Heart left ventricle (tissue), 13 donors: ENCODE measurements around the gene PDZD4.

ENCODE experiments used
- CTCF ChIP-seq, 12 donors: fragments of 200-600 bp; sonication (generic) in 4 of 12; IDR thresholded peaks; one replicate each; pipeline versions ENCODE4 v1.5.0 to v1.8.0; 2018 to 2022; ENCODE audit warnings: antibody characterized with exemption in 12 of 12, mild to moderate bottlenecking in 5 of 12
- POLR2A ChIP-seq, 2 donors: fragments of 450-650 bp; IDR thresholded peaks; one replicate each; pipeline ENCODE4 v1.6.1; 2017; ENCODE audit warnings: antibody characterized with exemption in 2 of 2, mild to moderate bottlenecking in 2 of 2, moderate library complexity in 2 of 2
- donor health status: ischemic (EF 13 %, LVEDD 7.1; RV severe dilation, severe dysfunction).
- donor health status: DM: no; HTN: yes; CAD: no.
- donor health status: DM: no; HTN: no; CAD: no.
- donor health status: ischemic (EF 25% LVEDD 6.9; RV normal size, moderate dysfunction).
- donor health status: ischemic (EF 25% LVEDD 5.7; RV mildly dilated, moderate dysfunction).
- donor health status: ischemic (EF 35%, LVEDD 5.7; RV mildly dilated, moderate dysfunction).
- donor health status: nonischemic (EF 11% LVEDD 7.7; RV severe dilation, severe dysfunction).
- donor health status: DM: yes; HTN: yes; CAD: no.
- donor health status: PGD.
- donor health status: ischemic (EF 29% LVEDD 5.4; RV normal size, mild dysfunction).
- donor health status: nonischemic (EF 23%, LVEDD 6.1; RV moderate dilation, normal function).

- TF ChIP-seq CTCF (IDR thresholded peaks at IDR 0.05) (no peak), POLR2A (IDR thresholded peaks at IDR 0.05) (no peak)
Observed at GRCh38 chrX:153801669-153802068, 28.7 kb downstream of the PDZD4 start.
